ENCODE measurements around the gene MSL3.

DNA sequence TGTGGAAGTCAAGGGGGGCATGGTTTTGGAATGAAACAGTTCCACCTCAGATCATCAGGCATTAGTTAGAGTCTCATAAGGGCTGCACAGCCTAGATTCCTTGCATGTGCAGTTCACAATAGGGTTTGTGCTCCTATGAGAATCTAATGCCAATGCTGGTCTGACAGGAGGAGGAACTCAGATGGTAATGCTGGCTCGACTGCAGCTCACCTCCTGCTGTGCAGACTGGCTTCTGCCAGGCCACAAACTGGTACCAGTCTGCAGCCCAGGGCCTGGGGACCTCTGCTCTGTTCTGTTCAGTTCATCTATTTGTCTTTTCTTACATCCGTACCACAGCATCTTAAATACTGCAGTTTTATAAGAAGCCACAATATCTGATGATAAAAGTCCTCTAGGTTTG, 12.2 kb upstream of the MSL3 start:
- TF ChIP-seq, protein P1, sequence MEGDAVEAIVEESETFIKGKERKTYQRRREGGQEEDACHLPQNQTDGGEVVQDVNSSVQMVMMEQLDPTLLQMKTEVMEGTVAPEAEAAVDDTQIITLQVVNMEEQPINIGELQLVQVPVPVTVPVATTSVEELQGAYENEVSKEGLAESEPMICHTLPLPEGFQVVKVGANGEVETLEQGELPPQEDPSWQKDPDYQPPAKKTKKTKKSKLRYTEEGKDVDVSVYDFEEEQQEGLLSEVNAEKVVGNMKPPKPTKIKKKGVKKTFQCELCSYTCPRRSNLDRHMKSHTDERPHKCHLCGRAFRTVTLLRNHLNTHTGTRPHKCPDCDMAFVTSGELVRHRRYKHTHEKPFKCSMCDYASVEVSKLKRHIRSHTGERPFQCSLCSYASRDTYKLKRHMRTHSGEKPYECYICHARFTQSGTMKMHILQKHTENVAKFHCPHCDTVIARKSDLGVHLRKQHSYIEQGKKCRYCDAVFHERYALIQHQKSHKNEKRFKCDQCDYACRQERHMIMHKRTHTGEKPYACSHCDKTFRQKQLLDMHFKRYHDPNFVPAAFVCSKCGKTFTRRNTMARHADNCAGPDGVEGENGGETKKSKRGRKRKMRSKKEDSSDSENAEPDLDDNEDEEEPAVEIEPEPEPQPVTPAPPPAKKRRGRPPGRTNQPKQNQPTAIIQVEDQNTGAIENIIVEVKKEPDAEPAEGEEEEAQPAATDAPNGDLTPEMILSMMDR (IDR thresholded peaks at IDR 0.05): no peak
- TF ChIP-seq POLR2A (IDR thresholded peaks at IDR 0.05): no peak
